ENCODE results near the gene PXMP4.
"Not testable (repeated sequence)": the region's sequence is repeated elsewhere in the genome, so short reads cannot be mapped to it uniquely, and the experiment has no call there.

DNA sequence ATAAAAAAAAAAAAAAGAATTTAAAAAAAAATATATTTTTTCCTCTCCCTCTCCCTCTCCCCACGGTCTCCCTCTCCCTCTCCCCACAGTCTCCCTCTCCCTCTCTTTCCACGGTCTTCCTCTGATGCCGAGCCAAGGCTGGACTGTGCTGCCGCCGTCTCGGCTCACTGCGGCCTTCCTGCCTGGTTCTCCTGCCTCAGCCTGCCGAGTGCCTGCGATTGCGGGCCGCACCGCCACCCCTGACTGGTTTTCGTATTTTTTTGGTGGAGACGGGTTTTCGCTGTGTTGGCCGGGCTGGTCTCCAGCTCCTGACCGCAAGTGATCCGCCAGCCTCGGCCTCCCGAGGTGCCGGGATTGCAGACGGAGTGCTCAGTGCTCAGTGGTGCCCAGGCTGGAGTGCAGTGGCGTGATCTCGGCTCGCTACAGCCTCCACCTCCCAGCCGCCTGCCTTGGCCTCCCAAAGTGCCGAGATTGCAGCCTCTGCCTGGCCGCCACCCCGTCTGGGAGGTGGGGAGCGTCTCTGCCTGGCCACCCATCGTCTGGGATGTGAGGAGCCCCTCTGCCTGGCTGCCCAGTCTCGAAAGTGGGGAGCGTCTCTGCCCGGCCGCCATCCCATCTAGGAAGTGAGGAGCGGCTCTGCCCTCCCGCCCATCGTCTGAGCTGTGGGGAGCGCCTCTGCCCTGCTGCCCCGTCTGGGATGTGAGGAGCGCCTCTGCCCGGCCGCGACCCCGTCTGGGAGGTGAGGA, 19.2 kb downstream of the PXMP4 start:
- TF ChIP-seq, protein P1, sequence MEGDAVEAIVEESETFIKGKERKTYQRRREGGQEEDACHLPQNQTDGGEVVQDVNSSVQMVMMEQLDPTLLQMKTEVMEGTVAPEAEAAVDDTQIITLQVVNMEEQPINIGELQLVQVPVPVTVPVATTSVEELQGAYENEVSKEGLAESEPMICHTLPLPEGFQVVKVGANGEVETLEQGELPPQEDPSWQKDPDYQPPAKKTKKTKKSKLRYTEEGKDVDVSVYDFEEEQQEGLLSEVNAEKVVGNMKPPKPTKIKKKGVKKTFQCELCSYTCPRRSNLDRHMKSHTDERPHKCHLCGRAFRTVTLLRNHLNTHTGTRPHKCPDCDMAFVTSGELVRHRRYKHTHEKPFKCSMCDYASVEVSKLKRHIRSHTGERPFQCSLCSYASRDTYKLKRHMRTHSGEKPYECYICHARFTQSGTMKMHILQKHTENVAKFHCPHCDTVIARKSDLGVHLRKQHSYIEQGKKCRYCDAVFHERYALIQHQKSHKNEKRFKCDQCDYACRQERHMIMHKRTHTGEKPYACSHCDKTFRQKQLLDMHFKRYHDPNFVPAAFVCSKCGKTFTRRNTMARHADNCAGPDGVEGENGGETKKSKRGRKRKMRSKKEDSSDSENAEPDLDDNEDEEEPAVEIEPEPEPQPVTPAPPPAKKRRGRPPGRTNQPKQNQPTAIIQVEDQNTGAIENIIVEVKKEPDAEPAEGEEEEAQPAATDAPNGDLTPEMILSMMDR (IDR thresholded peaks at IDR 0.05) = not testable (repeated sequence)
- TF ChIP-seq POLR2A (IDR thresholded peaks at IDR 0.05) = not testable (repeated sequence)

Measured in esophagus squamous epithelium (tissue), 4 donors.